Hepatocyte (in vitro differentiated cells): ENCODE results near the gene CLK3.

Experiments used
- CTCF ChIP-seq: fragments of 200-600 bp; sonication (generic); IDR thresholded peaks from 2 replicates; pipeline ENCODE4 v1.5.1; 2016; ENCODE audit warnings: antibody characterized with exemption, mild to moderate bottlenecking; ENCODE audit not compliant: poor library complexity
- EZH2 ChIP-seq: fragments of 200-600 bp; sonication (generic); IDR thresholded peaks from 2 replicates; pipeline ENCODE4 v1.6.1; 2016; ENCODE audit warnings: antibody characterized with exemption, mild to moderate bottlenecking, borderline replicate concordance

DNA sequence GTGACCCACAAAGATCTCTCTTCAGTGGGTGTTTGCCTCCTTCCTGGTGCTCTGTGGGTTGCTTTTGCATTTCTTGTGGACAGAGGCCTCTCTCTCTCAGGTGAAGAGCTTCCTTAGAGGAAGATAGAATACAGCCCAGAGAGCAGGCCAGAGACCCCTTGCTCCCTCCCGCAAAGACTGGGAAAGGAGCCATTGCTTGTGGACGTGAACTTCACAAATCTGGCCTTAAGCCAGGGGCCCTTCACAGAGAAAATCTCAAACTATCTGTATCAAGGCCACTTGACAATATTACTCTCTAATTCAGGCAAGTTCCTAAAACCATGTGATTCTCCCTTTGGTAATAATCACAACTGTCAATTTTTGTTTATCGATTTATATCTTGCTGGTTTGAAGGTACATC, 30.4 kb upstream of the CLK3 start:
- TF ChIP-seq EZH2 (no peak), CTCF (no peak)
